Endometrial microvascular endothelial cells (primary cell): Measurements from ENCODE around the gene UBE2C. TPM values are rescaled to one million over a fixed set of nuclear protein-coding genes. Genes with fewer than 3 reads are reported as not detected.

Source experiments
- total RNA-seq: library from RNA; depleted of rRNA; stranded (reverse); fragments of >200 nt; gene quantifications from one replicate; pipeline ENCODE4 v1.2.3, GENCODE V29; 2015; ENCODE audit errors: inconsistent ontology term

The UBE2C gene
- total RNA-seq, 1 donor from 2014 or later, result 110 TPM

Other genes with a start within 250 kb of the UBE2C start
- not detected for gene WFDC8, start 233.4 kb upstream of the UBE2C start, total RNA-seq
- gene WFDC10A, start 182.9 kb upstream of the UBE2C start, total RNA-seq, result not detected
- not detected for gene WFDC9, start 181.4 kb upstream of the UBE2C start, total RNA-seq
- gene WFDC11, start 142.4 kb upstream of the UBE2C start, total RNA-seq, result not detected
- not detected for gene WFDC13, start 110.6 kb upstream of the UBE2C start, total RNA-seq
- gene WFDC10B, start 107.6 kb upstream of the UBE2C start, total RNA-seq, result not detected
- gene SPINT4, start 90.3 kb upstream of the UBE2C start, total RNA-seq, result not detected
- 2.7 TPM for gene WFDC3, start 20.8 kb upstream of the UBE2C start, total RNA-seq
- gene DNTTIP1, start 20.7 kb upstream of the UBE2C start, total RNA-seq, result 33.9 TPM
- gene TNNC2, start 14.7 kb downstream of the UBE2C start, total RNA-seq, result not detected
- 13.4 TPM for gene SNX21, start 21.2 kb downstream of the UBE2C start, total RNA-seq
- 75.9 TPM for gene ACOT8, start 44.7 kb downstream of the UBE2C start, total RNA-seq
- 4.9 TPM for gene ZSWIM3, start 45.0 kb downstream of the UBE2C start, total RNA-seq
- 10.0 TPM for gene ZSWIM1, start 68.6 kb downstream of the UBE2C start, total RNA-seq
- not detected for gene SPATA25, start 75.0 kb downstream of the UBE2C start, total RNA-seq
- 1.5 TPM for gene NEURL2, start 78.6 kb downstream of the UBE2C start, total RNA-seq
- gene CTSA, start 78.7 kb downstream of the UBE2C start, total RNA-seq, result 113 TPM
- 3.0 TPM for gene PLTP, start 99.5 kb downstream of the UBE2C start, total RNA-seq
- 25.6 TPM for gene PCIF1, start 122.0 kb downstream of the UBE2C start, total RNA-seq
- gene ZNF335, start 159.6 kb downstream of the UBE2C start, total RNA-seq, result 13.2 TPM
- not detected for gene MMP9, start 196.3 kb downstream of the UBE2C start, total RNA-seq
- gene SLC12A5, start 216.6 kb downstream of the UBE2C start, total RNA-seq, result not detected